NCI-H82 treated with DMSO at 0.1 percent for 48 hours (cell line): ENCODE results near the gene CCDC83.
"Not testable (repeated sequence)": the region's sequence is repeated elsewhere in the genome, so short reads cannot be mapped to it uniquely, and the experiment has no call there.

Experiments used
- DNase-seq: peaks from one replicate; lab custom pipeline; 2025; ENCODE audit not compliant: unreplicated experiment; lab: John Stamatoyannopoulos, UW

Gene CCDC83

GRCh38 chr11:85835263-85835662 lies 19.9 kb upstream of the CCDC83 start:
- no peak for DNase-seq

- no peak for DNase-seq
Measured at GRCh38 chr11:85835729-85836128, 19.5 kb upstream of the CCDC83 start.

GRCh38 chr11:85840932-85841331 lies 14.3 kb upstream of the CCDC83 start:
- DNase-seq, result not testable (repeated sequence)

- DNase-seq, result no peak
Measured at GRCh38 chr11:85843929-85844328, 11.3 kb upstream of the CCDC83 start.

GRCh38 chr11:85844439-85845123 lies 10.6 kb upstream of the CCDC83 start:
- no peak for DNase-seq

GRCh38 chr11:85845124-85845631 lies 10.0 kb upstream of the CCDC83 start:
- DNase-seq, result no peak

- no peak for DNase-seq
Measured at GRCh38 chr11:85847436-85847835, 7.7 kb upstream of the CCDC83 start.

- DNase-seq, result no peak
Measured at GRCh38 chr11:85848006-85848405, 7.2 kb upstream of the CCDC83 start.

- no peak for DNase-seq
Measured at GRCh38 chr11:85848556-85848955, 6.6 kb upstream of the CCDC83 start.

- DNase-seq, result not testable (repeated sequence)
Measured at GRCh38 chr11:85852754-85853153, 2.4 kb upstream of the CCDC83 start.

GRCh38 chr11:85853541-85853940 lies 1.6 kb upstream of the CCDC83 start:
- not testable (repeated sequence) for DNase-seq

- DNase-seq, result no peak
Measured at GRCh38 chr11:85854212-85854556, 999 bp upstream of the CCDC83 start.

GRCh38 chr11:85854557-85855340 lies 434 bp upstream of the CCDC83 start:
- DNase-seq, result peak; percentile 39

- DNase-seq, result no peak
Measured at GRCh38 chr11:85857098-85857497, 1.9 kb downstream of the CCDC83 start.

GRCh38 chr11:85859541-85859940 lies 4.4 kb downstream of the CCDC83 start:
- not testable (repeated sequence) for DNase-seq

GRCh38 chr11:85863855-85864254 lies 8.7 kb downstream of the CCDC83 start:
- peak; percentile 35 for DNase-seq

GRCh38 chr11:85866137-85866827 lies 11.1 kb downstream of the CCDC83 start:
- DNase-seq, result no peak

- DNase-seq, result no peak
Measured at GRCh38 chr11:85867751-85868150, 12.6 kb downstream of the CCDC83 start.

- DNase-seq, result no peak
Measured at GRCh38 chr11:85869781-85870180, 14.6 kb downstream of the CCDC83 start.

GRCh38 chr11:85874265-85874664 lies 19.1 kb downstream of the CCDC83 start:
- no peak for DNase-seq

GRCh38 chr11:85875505-85875904 lies 20.3 kb downstream of the CCDC83 start:
- DNase-seq, result no peak

- DNase-seq, result no peak
Measured at GRCh38 chr11:85884581-85885021, 29.4 kb downstream of the CCDC83 start.
